ENCODE data around the gene BCDIN3D.

The BCDIN3D gene

GRCh38 chr12:49800421-49801140, 42.3 kb downstream of the BCDIN3D start:
- FAIRE-seq, result peak; percentile 57

GRCh38 chr12:49798934-49799333, 44.0 kb downstream of the BCDIN3D start:
- FAIRE-seq (no peak), DNase-seq (ENCODE audit: insufficient read length, low spot score) (no peak)

More at GRCh38 chr12:49800421-49801140, 42.3 kb downstream of the BCDIN3D start:
- no peak for DNase-seq (ENCODE audit: insufficient read length, low spot score)

- FAIRE-seq (no peak), DNase-seq (ENCODE audit: insufficient read length, low spot score) (no peak)
Measured at GRCh38 chr12:49798248-49798647, 44.7 kb downstream of the BCDIN3D start.

- no peak for DNase-seq (ENCODE audit: insufficient read length, low spot score)
- FAIRE-seq, result no peak
Measured at GRCh38 chr12:49797449-49797776, 45.5 kb downstream of the BCDIN3D start.

- FAIRE-seq (no peak), DNase-seq (ENCODE audit: insufficient read length, low spot score) (no peak)
Measured at GRCh38 chr12:49796606-49797448, 46.1 kb downstream of the BCDIN3D start.

- FAIRE-seq (no peak), DNase-seq (ENCODE audit: insufficient read length, low spot score) (no peak)
Measured at GRCh38 chr12:49796155-49796554, 46.8 kb downstream of the BCDIN3D start.

- no peak for DNase-seq (ENCODE audit: insufficient read length, low spot score)
- FAIRE-seq, result no peak
Measured at GRCh38 chr12:49795654-49796105, 47.2 kb downstream of the BCDIN3D start.

GRCh38 chr12:49794811-49795653, 47.9 kb downstream of the BCDIN3D start:
- DNase-seq (ENCODE audit: insufficient read length, low spot score), result no peak
- no peak for FAIRE-seq

GRCh38 chr12:49794021-49794420, 48.9 kb downstream of the BCDIN3D start:
- FAIRE-seq (no peak), DNase-seq (ENCODE audit: insufficient read length, low spot score) (no peak)

GRCh38 chr12:49793620-49794019, 49.3 kb downstream of the BCDIN3D start:
- DNase-seq (ENCODE audit: insufficient read length, low spot score), result no peak
- FAIRE-seq, result no peak

- no peak for FAIRE-seq
- no peak for DNase-seq (ENCODE audit: insufficient read length, low spot score)
Measured at GRCh38 chr12:49792976-49793580, 49.8 kb downstream of the BCDIN3D start.

- DNase-seq (ENCODE audit: insufficient read length, low spot score), result no peak
- FAIRE-seq, result no peak
Measured at GRCh38 chr12:49792181-49792970, 50.5 kb downstream of the BCDIN3D start.

- DNase-seq (ENCODE audit: insufficient read length, low spot score) (no peak), FAIRE-seq (no peak)
Measured at GRCh38 chr12:49791700-49792099, 51.2 kb downstream of the BCDIN3D start.

GRCh38 chr12:49790741-49791555, 52.0 kb downstream of the BCDIN3D start:
- FAIRE-seq, result no peak

GRCh38 chr12:49789992-49790391, 52.9 kb downstream of the BCDIN3D start:
- DNase-seq (ENCODE audit: insufficient read length, low spot score) (no peak), FAIRE-seq (no peak)

More at GRCh38 chr12:49790741-49791555, 52.0 kb downstream of the BCDIN3D start:
- DNase-seq (ENCODE audit: insufficient read length, low spot score), result no peak

- FAIRE-seq (no peak), DNase-seq (ENCODE audit: insufficient read length, low spot score) (no peak)
Measured at GRCh38 chr12:49787672-49788071, 55.2 kb downstream of the BCDIN3D start.
